ENCODE results near the gene SPDEF. TPM values are rescaled to one million over a fixed set of nuclear protein-coding genes. Genes with fewer than 3 reads are reported as not detected.

SPDEF gene
- total RNA-seq, 1 experiment from 2014 or later, result 0.21 TPM

- DNase-seq, result peak; percentile 59
- H3K27me3 ChIP-seq (ENCODE audit: control insufficient read depth, insufficient read depth, low read length), result peaks cover 14% of the 10 kb centered on the region
- H3K4me3 ChIP-seq (ENCODE audit: insufficient read depth, low read depth, low read length), result no peak overlapping the region
- H3K36me3 ChIP-seq (replicated peaks; ENCODE audit: control insufficient read depth, insufficient read depth, low read length), result no peaks in the 10 kb centered on the region
Measured at GRCh38 chr6:34516391-34517324, 39.5 kb downstream of the SPDEF start.

GRCh38 chr6:34515473-34516387, 40.4 kb downstream of the SPDEF start:
- peak; percentile 53 for DNase-seq
- Histone ChIP-seq H3K36me3 (replicated peaks; ENCODE audit: control insufficient read depth, insufficient read depth, low read length) (no peaks in the 10 kb centered on the region), H3K27me3 (ENCODE audit: control insufficient read depth, insufficient read depth, low read length) (peaks cover 14% of the 10 kb centered on the region), H3K4me3 (ENCODE audit: insufficient read depth, low read depth, low read length) (no peak overlapping the region)

DNA sequence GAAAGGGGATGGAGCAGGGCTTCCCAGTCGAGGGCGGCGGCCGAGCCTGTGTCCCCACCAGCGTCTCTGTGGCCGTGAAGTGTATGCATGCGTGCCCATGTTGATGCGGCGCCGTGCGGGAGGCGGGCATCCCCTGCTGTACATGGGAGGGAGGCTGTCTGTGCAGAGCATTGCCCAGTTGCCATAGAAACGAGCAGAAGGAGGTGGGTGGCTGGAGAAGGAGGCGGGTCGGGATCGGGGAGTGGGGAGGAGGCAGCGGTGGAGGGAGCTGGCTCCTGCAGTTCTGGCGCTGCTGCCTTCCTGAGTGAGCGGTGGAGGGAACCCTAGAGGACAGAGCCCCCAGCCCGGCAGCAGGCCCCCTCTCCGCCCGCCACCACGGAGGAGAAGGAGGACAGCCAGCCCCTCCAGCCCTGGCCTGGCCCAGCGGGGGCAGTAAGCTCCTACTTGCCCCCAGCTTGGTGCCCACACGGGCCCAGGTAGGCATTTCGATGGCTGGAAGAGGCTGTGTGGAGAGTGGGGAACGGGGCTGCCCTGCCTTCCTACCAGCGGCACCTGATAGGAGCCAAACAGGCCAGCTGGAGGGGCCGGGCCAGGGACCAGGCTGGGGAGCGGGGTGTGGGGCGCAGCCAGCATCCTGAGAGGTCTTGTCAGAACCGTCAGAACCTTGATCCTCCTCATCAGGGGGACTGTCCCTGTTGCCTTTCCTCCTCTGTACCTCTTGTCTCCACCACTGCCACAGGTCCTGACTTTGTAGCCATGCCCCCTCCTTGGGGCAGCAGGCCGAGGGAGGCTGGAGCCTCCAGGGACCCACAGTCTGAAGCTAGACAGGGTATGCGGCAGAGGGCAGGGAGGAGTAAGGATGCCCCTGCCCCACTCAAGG, 41.3 kb downstream of the SPDEF start:
- H3K36me3 ChIP-seq (replicated peaks; ENCODE audit: control insufficient read depth, insufficient read depth, low read length), result no peaks in the 10 kb centered on the region
- H3K4me3 ChIP-seq (ENCODE audit: insufficient read depth, low read depth, low read length), result peak overlapping the region; percentile 56
- DNase-seq, result peak; percentile 95
- H3K27me3 ChIP-seq (ENCODE audit: control insufficient read depth, insufficient read depth, low read length), result peaks cover 14% of the 10 kb centered on the region

GRCh38 chr6:34514112-34514511, 42.0 kb downstream of the SPDEF start:
- Histone ChIP-seq H3K36me3 (replicated peaks; ENCODE audit: control insufficient read depth, insufficient read depth, low read length) (no peaks in the 10 kb centered on the region), H3K4me3 (ENCODE audit: insufficient read depth, low read depth, low read length) (peak overlapping the region; percentile 56; the same call in 1 of the 2 replicates), H3K27me3 (ENCODE audit: control insufficient read depth, insufficient read depth, low read length) (peaks cover 14% of the 10 kb centered on the region)
- DNase-seq, result peak; percentile 25

- Histone ChIP-seq H3K36me3 (replicated peaks; ENCODE audit: control insufficient read depth, insufficient read depth, low read length) (no peaks in the 10 kb centered on the region), H3K27me3 (ENCODE audit: control insufficient read depth, insufficient read depth, low read length) (peaks cover 14% of the 10 kb centered on the region), H3K4me3 (ENCODE audit: insufficient read depth, low read depth, low read length) (no peak overlapping the region)
- peak; percentile 80 for DNase-seq
Measured at GRCh38 chr6:34513646-34514045, 42.5 kb downstream of the SPDEF start.

DNA sequence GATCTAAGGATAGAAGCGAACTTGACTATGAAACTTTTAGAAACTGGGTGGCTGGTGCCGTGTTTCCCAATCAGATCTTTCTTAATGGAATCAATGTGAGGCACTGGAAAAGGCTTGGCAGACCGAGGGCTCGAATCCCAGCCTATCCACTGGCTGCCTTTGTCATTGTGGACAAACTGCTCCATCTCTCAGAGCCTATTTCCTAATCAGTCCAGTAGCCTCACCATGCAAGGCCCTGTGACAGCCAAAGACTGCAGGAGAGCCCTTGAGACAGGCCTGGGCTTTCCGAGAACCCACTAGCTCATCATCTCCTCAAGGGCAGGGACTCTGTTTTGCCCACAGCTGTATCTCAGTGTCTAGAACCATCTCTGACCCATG, 43.4 kb downstream of the SPDEF start:
- Histone ChIP-seq H3K36me3 (replicated peaks; ENCODE audit: control insufficient read depth, insufficient read depth, low read length) (no peaks in the 10 kb centered on the region), H3K27me3 (ENCODE audit: control insufficient read depth, insufficient read depth, low read length) (peaks cover 14% of the 10 kb centered on the region), H3K4me3 (ENCODE audit: insufficient read depth, low read depth, low read length) (no peak overlapping the region)
- DNase-seq, result peak; percentile 47

GRCh38 chr6:34511915-34512737, 44.0 kb downstream of the SPDEF start:
- peak; percentile 45 for DNase-seq
- H3K27me3 ChIP-seq (ENCODE audit: control insufficient read depth, insufficient read depth, low read length), result peaks cover 14% of the 10 kb centered on the region
- H3K36me3 ChIP-seq (replicated peaks; ENCODE audit: control insufficient read depth, insufficient read depth, low read length), result no peaks in the 10 kb centered on the region
- H3K4me3 ChIP-seq (ENCODE audit: insufficient read depth, low read depth, low read length), result no peak overlapping the region

DNA sequence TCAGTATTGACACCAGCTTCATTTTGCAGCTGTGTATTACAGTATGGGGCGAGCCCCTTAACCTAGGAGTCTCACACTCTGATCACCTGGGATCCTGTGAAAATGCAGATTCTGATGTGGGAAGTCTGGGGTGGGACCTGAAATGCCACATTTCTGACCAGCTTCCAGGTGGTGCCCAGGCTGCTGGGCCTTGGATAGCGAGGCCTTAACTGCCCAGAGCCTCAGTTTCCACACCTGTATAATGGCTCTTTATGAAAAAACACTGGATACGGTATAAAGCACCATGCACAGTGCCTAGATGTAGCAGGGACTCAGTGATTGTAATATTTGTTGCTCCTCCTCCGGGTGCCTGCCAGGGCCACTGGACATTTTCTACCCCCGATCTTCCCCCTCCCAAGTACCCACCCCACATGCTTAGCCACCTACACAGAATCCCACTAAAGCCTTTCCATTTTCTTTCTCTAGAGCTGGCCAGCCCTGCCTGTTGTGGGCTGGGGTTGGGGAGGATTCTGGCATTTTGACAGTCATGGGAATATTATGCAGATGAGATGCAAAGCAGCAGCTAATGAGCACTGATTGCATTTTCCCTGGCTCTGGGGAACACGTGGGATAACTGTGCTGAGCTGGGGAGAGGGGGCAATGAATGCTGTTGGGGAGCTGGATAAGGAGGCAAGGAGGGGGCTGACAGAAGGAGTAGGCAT, 44.8 kb downstream of the SPDEF start:
- Histone ChIP-seq H3K36me3 (replicated peaks; ENCODE audit: control insufficient read depth, insufficient read depth, low read length) (no peaks in the 10 kb centered on the region), H3K4me3 (ENCODE audit: insufficient read depth, low read depth, low read length) (no peak overlapping the region), H3K27me3 (ENCODE audit: control insufficient read depth, insufficient read depth, low read length) (peaks cover 14% of the 10 kb centered on the region)
- peak; percentile 26 for DNase-seq

DNA sequence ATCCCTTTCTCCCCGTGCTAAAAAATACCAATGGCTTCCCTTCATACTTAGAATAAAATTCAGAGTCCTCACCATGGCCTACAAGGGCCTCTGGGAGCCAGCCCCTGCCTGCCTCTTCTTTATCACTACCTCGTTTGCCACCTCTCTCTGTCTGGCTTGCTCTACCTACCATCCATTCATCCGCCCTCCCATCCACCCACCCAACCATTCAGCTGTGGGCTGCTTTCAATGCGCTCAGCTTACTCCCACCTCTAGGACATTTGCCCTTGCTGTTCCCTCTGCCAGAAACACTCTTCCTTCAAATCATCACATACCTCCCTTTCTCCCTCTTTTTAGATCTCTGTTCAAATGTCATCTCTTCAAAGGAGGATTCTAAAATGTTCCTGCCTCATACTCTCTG, 45.8 kb downstream of the SPDEF start:
- no peak for DNase-seq
- H3K4me3 ChIP-seq (ENCODE audit: insufficient read depth, low read depth, low read length), result no peak overlapping the region
- no peaks in the 10 kb centered on the region for H3K36me3 ChIP-seq (replicated peaks; ENCODE audit: control insufficient read depth, insufficient read depth, low read length)
- H3K27me3 ChIP-seq (ENCODE audit: control insufficient read depth, insufficient read depth, low read length), result peaks cover 9% of the 10 kb centered on the region

- no peaks in the 10 kb centered on the region for H3K36me3 ChIP-seq (replicated peaks; ENCODE audit: control insufficient read depth, insufficient read depth, low read length)
- peaks cover 5% of the 10 kb centered on the region for H3K27me3 ChIP-seq (ENCODE audit: control insufficient read depth, insufficient read depth, low read length)
- no peak overlapping the region for H3K4me3 ChIP-seq (ENCODE audit: insufficient read depth, low read depth, low read length)
- no peak for DNase-seq
Measured at GRCh38 chr6:34509782-34510181, 46.3 kb downstream of the SPDEF start.

DNA sequence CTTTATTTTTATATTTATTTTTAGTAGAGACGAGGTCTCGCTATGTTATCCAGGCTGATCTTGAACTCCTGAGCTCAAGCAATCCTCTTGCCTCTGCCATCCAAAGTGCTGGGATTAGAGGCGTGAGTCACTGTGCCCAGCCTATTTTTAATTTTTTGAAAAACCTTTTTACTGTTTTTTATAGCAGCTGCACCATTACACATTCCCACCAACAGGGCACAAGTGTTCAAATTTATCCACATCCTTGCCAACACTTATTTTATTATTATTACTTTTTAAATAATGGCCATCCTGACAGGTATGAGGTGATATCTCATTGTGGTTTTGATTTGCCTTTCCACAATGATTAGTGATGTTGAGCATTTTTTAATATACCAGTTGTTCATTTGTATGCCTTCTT, 47.7 kb downstream of the SPDEF start:
- Histone ChIP-seq H3K4me3 (ENCODE audit: insufficient read depth, low read depth, low read length) (no peak overlapping the region), H3K36me3 (replicated peaks; ENCODE audit: control insufficient read depth, insufficient read depth, low read length) (no peaks in the 10 kb centered on the region), H3K27me3 (ENCODE audit: control insufficient read depth, insufficient read depth, low read length) (no peaks in the 10 kb centered on the region)
- no peak for DNase-seq

DNA sequence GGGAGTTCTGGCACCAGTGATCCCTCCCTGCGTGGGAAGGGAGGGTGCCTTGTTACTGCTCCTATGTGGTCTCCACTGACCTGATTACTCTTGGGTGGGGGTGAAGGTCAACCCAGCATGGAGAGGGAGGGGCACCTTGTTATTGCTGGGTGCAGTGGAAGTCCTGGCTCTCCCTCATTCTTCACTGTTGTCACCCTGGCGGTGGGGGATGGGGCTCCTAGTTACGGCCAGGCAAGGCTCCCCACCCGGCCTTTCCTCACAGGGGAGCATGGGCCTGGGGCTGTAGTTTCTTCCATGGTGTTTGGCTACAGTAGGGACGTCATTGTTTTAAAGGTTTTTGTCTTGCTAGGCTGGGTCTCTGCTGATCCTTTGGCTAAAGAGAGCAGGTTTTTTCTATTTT, 49.4 kb downstream of the SPDEF start:
- Histone ChIP-seq H3K36me3 (replicated peaks; ENCODE audit: control insufficient read depth, insufficient read depth, low read length) (no peaks in the 10 kb centered on the region), H3K27me3 (ENCODE audit: control insufficient read depth, insufficient read depth, low read length) (no peaks in the 10 kb centered on the region), H3K4me3 (ENCODE audit: insufficient read depth, low read depth, low read length) (no peak overlapping the region)
- peak; percentile 55 for DNase-seq

DNA sequence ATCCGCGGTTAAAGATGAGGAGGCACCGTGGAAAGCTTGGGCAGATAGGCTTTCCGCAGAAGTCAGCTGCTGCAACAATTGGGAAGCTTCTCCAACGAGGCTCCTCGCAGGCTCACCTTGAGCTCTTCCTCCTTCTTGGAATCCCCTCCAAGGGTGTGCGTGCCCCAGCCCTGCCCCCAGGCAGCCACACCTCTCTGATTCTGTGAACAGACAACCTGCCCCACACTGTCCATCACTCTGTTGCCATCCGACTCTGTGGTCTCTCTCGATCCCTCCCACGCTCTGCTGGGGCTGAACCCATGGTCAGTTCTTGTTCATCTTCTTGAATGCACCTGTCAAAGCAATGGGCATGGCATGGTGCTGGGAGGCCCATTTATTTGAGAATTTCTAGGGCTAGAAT, 58.7 kb downstream of the SPDEF start:
- Histone ChIP-seq H3K27me3 (ENCODE audit: control insufficient read depth, insufficient read depth, low read length) (no peaks in the 10 kb centered on the region), H3K36me3 (replicated peaks; ENCODE audit: control insufficient read depth, insufficient read depth, low read length) (no peaks in the 10 kb centered on the region), H3K4me3 (ENCODE audit: insufficient read depth, low read depth, low read length) (no peak overlapping the region)
- peak; percentile 9 for DNase-seq

Data from H7 (cell line).